Endothelial cell of umbilical vein (primary cell): Measurements from ENCODE around the gene HS3ST1. TPM values are rescaled to one million over a fixed set of nuclear protein-coding genes. Genes with fewer than 3 reads are reported as not detected.

Experiments used
- BruUV-seq: library from RNA; stranded (reverse); fragments of 400-500 nt; replicated peaks from 2 replicates; lab custom pipeline; 2021; lab: Mats Ljungman, UMichigan
- CTCF ChIA-PET: fragments of 300-600, 350-600 bp; sonication (Branson Sonifier 250); formaldehyde crosslinking; loops from one replicate; lab custom pipeline; 2021; ENCODE audit warnings: antibody characterized with exemption, inconsistent platforms; lab: Charles Lee
- POLR2A ChIA-PET: fragments of 300-600, 350-600 bp; sonication (Branson Sonifier 250); formaldehyde crosslinking; loops from one replicate; lab custom pipeline; 2021; ENCODE audit warnings: antibody characterized with exemption, inconsistent platforms; lab: Charles Lee
- DNase-seq: peaks from one replicate; pipeline ENCODE4 v3.0.0-alpha.2; 2011; ENCODE audit warnings: low read depth, low spot score
- FAIRE-seq: peaks from 2 replicates; lab custom pipeline; 2011; peaks lifted over from hg19 to GRCh38; lab: Jason Lieb, UNC
- H2AFZ ChIP-seq: 2 replicates; pipeline ENCODE4 v1.6.0; 2012; ENCODE audit warnings: low read depth, low read length, control low read depth, inconsistent platforms
- H3K27ac ChIP-seq: 2 replicates; pipeline ENCODE4 v1.5.1; 2011; ENCODE audit warnings: low read depth, mild to moderate bottlenecking, control low read depth, low read length, moderate library complexity; ENCODE audit not compliant: insufficient read depth
- H3K27me3 ChIP-seq, 2 experiments: 2 replicates each; pipeline versions ENCODE4 v1.6.0 to v1.6.1; 2011; ENCODE audit warnings: low read length in 2 of 2, mixed read lengths in 1 of 2; ENCODE audit not compliant: control insufficient read depth in 2 of 2, insufficient read depth in 2 of 2
- H3K36me3 ChIP-seq, 2 experiments: 2 replicates in 1 of 2; 3 replicates in 1 of 2; pipeline ENCODE4 v1.5.1; 2011; ENCODE audit warnings: low read length in 2 of 2, mild to moderate bottlenecking in 1 of 2, moderate library complexity in 1 of 2; ENCODE audit not compliant: control insufficient read depth in 2 of 2, insufficient read depth in 2 of 2; ENCODE audit errors: extremely low read depth in 1 of 2
- H3K4me1 ChIP-seq: 3 replicates; pipeline ENCODE4 v1.5.1; 2011; ENCODE audit warnings: mild to moderate bottlenecking, low read length; ENCODE audit not compliant: control insufficient read depth, insufficient read depth; ENCODE audit errors: extremely low read depth
- H3K4me2 ChIP-seq: 2 replicates; pipeline ENCODE4 v1.6.1; 2011; ENCODE audit warnings: low read length, control low read depth, mixed read lengths; ENCODE audit not compliant: insufficient read depth
- H3K4me3 ChIP-seq, 3 experiments: fragments of 200-600 bp in 1 of 3; sonication (generic), shearing (Covaris generic) in 1 of 3; replicated peaks in 1 of 3; 2 replicates each; pipeline ENCODE4 v1.5.1; 2011 to 2016; ENCODE audit warnings: control low read depth in 3 of 3, low read length in 3 of 3, mild to moderate bottlenecking in 2 of 3, inconsistent platforms in 1 of 3, low read depth in 1 of 3, moderate library complexity in 1 of 3; ENCODE audit not compliant: insufficient read depth in 1 of 3
- H3K79me2 ChIP-seq: 2 replicates; pipeline ENCODE4 v1.6.0; 2012; ENCODE audit warnings: low read length, inconsistent platforms; ENCODE audit not compliant: control insufficient read depth, insufficient read depth
- H3K9ac ChIP-seq: replicated peaks from 2 replicates; pipeline ENCODE3; 2011; ENCODE audit warnings: low read length, control low read depth; ENCODE audit not compliant: insufficient read depth; ENCODE audit errors: extremely low read depth
- H3K9me1 ChIP-seq: replicated peaks from 3 replicates; pipeline ENCODE4 v1.6.0; 2011; ENCODE audit warnings: mild to moderate bottlenecking, low read length; ENCODE audit not compliant: control insufficient read depth, insufficient read depth; ENCODE audit errors: extremely low read depth
- H3K9me3 ChIP-seq: replicated peaks from 2 replicates; pipeline ENCODE4 v1.5.1; 2012; ENCODE audit warnings: low read length, inconsistent platforms; ENCODE audit not compliant: control insufficient read depth, insufficient read depth
- H4K20me1 ChIP-seq: replicated peaks from 2 replicates; pipeline ENCODE3; 2011; ENCODE audit warnings: mild to moderate bottlenecking, low read length; ENCODE audit not compliant: control insufficient read depth, insufficient read depth; ENCODE audit errors: extremely low read depth
- EZH2 ChIP-seq: IDR thresholded peaks from 2 replicates; pipeline ENCODE4 v1.6.1; 2012; ENCODE audit warnings: borderline replicate concordance, low read depth, mild to moderate bottlenecking, moderate library complexity, low read length, inconsistent platforms; ENCODE audit not compliant: severe bottlenecking
- FOS ChIP-seq: IDR thresholded peaks from 2 replicates; pipeline ENCODE4 v1.6.1; 2011; ENCODE audit warnings: mild to moderate bottlenecking, low read length, moderate library complexity, borderline replicate concordance; ENCODE audit not compliant: insufficient read depth
- GATA2 ChIP-seq: IDR thresholded peaks from 2 replicates; pipeline ENCODE4 v1.7.0; 2011; ENCODE audit warnings: low read depth, mild to moderate bottlenecking, moderate library complexity, mixed read lengths, low read length; ENCODE audit not compliant: insufficient read length, insufficient read depth
- JUN ChIP-seq: IDR thresholded peaks from 2 replicates; pipeline ENCODE4 v1.6.1; 2011; ENCODE audit warnings: borderline replicate concordance, low read depth; ENCODE audit not compliant: insufficient read length, insufficient read depth
- MYC ChIP-seq: IDR thresholded peaks from one replicate; pipeline ENCODE4 v1.6.1; 2011; ENCODE audit warnings: mild to moderate bottlenecking, low read depth, low read length
- POLR2A ChIP-seq: IDR thresholded peaks from 2 replicates; pipeline ENCODE4 v1.6.1; 2012; ENCODE audit warnings: low read depth, mild to moderate bottlenecking, control low read depth, low read length
- POLR2AphosphoS5 ChIP-seq: IDR thresholded peaks from 2 replicates; pipeline ENCODE4 v1.6.1; 2012; ENCODE audit warnings: low read depth, mild to moderate bottlenecking, control low read depth, low read length, moderate library complexity; ENCODE audit not compliant: insufficient read depth
- dilution Hi-C: fragments of 300-500 bp; cut with MboI; formaldehyde crosslinking; loops from one replicate; pipeline ENCODE4 v1.15.0; 2019; ENCODE audit warnings: low sequenced_read_pairs; ENCODE audit not compliant: extremely low pct_ligation_motif_present
- intact Hi-C: fragments of 100-400 bp; cut with micrococcal nuclease; formaldehyde crosslinking; loops from one replicate; pipeline ENCODE4 v1.10.0; 2022
- polyA plus RNA-seq, 4 experiments: library from polyadenylated mRNA; depleted of rRNA in 3 of 4; stranded (reverse) in 3 of 4; unstranded in 1 of 4; fragments of >200 nt; gene quantifications; 2 replicates each; pipeline versions ENCODE4 v1.2.1 to v1.2.3, GENCODE V29; 2011 to 2012; ENCODE audit warnings: missing spikeins in 1 of 4
- total RNA-seq: library from RNA; stranded (reverse); gene quantifications from 2 replicates; pipeline ENCODE4 v1.2.3, GENCODE V29; 2021
- TF ChIP-seq, protein P1 (sequence below), 2 donors: IDR thresholded peaks; 1 replicate in 1 of 2; 2 replicates in 1 of 2; pipeline ENCODE4 v1.5.1; 2011; ENCODE audit warnings: low read length in 2 of 2, mild to moderate bottlenecking in 2 of 2, moderate library complexity in 2 of 2, control low read depth in 1 of 2, inconsistent platforms in 1 of 2, low read depth in 1 of 2; ENCODE audit not compliant: insufficient read depth in 1 of 2; ENCODE audit errors: extremely low read depth in 1 of 2
- TF ChIP-seq, protein P2 (sequence below): IDR thresholded peaks from 2 replicates; pipeline ENCODE4 v1.6.1; 2011; ENCODE audit not compliant: insufficient read depth, insufficient read length

The HS3ST1 gene
- total and polyA plus RNA-seq, 2 donors (not counting 3 experiments of a cell fraction or from before 2014, with no cell fraction given), result 0.14 to 1.3 TPM

DNA sequence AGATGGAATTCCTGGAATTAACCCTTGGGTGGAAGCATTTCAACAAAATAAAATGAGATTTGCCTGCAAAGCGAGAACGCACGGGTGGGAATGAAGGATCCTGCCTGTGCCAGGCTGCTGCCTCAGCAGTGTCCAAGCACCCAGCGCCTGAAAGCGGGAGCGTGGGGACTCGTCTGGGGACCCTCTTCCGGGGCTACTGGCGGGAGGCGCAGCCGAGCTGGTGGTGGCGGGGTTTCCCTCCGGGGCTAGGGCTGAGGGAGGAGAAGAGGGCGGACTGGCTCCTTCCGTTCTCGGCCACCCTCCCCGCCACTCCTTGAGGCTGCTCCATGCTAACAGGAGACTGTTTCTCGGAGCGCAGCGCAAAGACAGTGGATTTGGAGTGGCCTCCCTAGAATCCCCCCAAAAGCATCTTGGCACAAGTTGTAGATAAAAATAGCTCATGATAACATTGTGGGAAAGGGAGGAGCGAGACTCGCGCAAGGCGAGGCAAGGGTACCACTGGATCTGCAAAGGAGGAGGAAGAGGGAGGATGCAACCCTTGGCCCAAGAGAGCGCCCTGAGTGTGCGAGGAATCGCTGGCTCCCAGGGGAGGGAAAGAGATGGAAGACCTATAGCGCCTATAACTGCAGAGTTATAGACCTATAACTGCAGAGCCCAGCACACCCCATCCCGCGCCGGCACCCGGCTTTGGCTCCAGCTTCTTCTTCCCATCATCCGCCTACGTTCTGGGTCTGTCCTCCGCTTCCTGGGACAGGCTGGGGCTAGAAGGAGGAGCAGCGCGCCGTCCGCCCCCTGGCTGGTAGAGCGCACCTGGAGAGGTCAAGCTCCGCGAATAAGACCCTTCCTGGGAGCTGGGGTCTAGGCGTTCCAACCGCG lies 1.3 kb downstream of the HS3ST1 start:
- Histone ChIP-seq H4K20me1 (no peaks in the 10 kb centered on the region), H2AFZ (peak overlapping the region; percentile 42), H3K27me3 (peaks cover 10 to 13% of the 10 kb centered on the region in 2 experiments), H3K9me3 (no peaks in the 10 kb centered on the region), H3K9me1 (no peaks in the 10 kb centered on the region), H3K79me2 (no peaks in the 10 kb centered on the region), H3K4me2 (peak overlapping the region; percentile 95), H3K27ac (no peak overlapping the region), H3K4me1 (peaks cover 23% of the 10 kb centered on the region), H3K36me3 (no peaks in the 10 kb centered on the region), H3K4me3 (peak overlapping the region in 2 of 3 experiments; percentile 9 to 16), H3K9ac (no peak overlapping the region)
- no peak for DNase-seq
- intact Hi-C loops, result loop anchor here (5.0 kb wide), 1 partner anchor 475 kb away; no protein-coding TSS in a partner anchor
- CTCF ChIA-PET, result interaction anchor here (0.9 to 1.5 kb wide), 3 partner anchors 197 to 1206 kb away, joined by 3 to 7 read pairs (median 7); no protein-coding TSS in a partner anchor
- BruUV-seq, result no TSS peak
- TF ChIP-seq POLR2A (no peak), GATA2 (no peak), JUN (no peak), EZH2 (no peak), POLR2AphosphoS5 (no peak), MYC (no peak), FOS (no peak)
- TF ChIP-seq, protein P1, sequence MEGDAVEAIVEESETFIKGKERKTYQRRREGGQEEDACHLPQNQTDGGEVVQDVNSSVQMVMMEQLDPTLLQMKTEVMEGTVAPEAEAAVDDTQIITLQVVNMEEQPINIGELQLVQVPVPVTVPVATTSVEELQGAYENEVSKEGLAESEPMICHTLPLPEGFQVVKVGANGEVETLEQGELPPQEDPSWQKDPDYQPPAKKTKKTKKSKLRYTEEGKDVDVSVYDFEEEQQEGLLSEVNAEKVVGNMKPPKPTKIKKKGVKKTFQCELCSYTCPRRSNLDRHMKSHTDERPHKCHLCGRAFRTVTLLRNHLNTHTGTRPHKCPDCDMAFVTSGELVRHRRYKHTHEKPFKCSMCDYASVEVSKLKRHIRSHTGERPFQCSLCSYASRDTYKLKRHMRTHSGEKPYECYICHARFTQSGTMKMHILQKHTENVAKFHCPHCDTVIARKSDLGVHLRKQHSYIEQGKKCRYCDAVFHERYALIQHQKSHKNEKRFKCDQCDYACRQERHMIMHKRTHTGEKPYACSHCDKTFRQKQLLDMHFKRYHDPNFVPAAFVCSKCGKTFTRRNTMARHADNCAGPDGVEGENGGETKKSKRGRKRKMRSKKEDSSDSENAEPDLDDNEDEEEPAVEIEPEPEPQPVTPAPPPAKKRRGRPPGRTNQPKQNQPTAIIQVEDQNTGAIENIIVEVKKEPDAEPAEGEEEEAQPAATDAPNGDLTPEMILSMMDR (IDR thresholded peaks at IDR 0.05; ENCODE audit: extremely low read depth in 1 of 2, insufficient read depth in 1 of 2, low read depth in 1 of 2, low read length in 2 of 2), result no peak
- TF ChIP-seq, protein P2, sequence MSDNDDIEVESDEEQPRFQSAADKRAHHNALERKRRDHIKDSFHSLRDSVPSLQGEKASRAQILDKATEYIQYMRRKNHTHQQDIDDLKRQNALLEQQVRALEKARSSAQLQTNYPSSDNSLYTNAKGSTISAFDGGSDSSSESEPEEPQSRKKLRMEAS, result no peak
- POLR2A ChIA-PET, result no interaction called here
- no peak for FAIRE-seq
- dilution Hi-C loops, result no loop called here
